Stimulated activated CD4-positive, alpha-beta T cell treated with anti-CD3 and anti-CD28 coated beads, Interleukin-1b, Interleukin-23, amount 100 ng/mL, for 1 hour (primary cell): ENCODE results near the gene ACTN1.

Source experiments
- DNase-seq, 2 donors: peaks; one replicate each; pipeline ENCODE4 v3.0.0-alpha.2; 2020; ENCODE audit warnings: low read depth in 2 of 2

Gene ACTN1

GRCh38 chr14:68891851-68892660 lies 87.0 kb downstream of the ACTN1 start:
- no peak for DNase-seq

- DNase-seq: no peak
These were observed 88.8 kb downstream of the ACTN1 start for GRCh38 chr14:68890173-68890931.

GRCh38 chr14:68888883-68889282 lies 90.2 kb downstream of the ACTN1 start:
- no peak for DNase-seq

GRCh38 chr14:68888025-68888850 lies 90.9 kb downstream of the ACTN1 start:
- DNase-seq: no peak

GRCh38 chr14:68886109-68886434 lies 93.0 kb downstream of the ACTN1 start:
- DNase-seq: no peak

GRCh38 chr14:68885226-68886108 lies 93.6 kb downstream of the ACTN1 start:
- DNase-seq: no peak

- no peak for DNase-seq
These were observed 94.8 kb downstream of the ACTN1 start for GRCh38 chr14:68884031-68885030.

GRCh38 chr14:68882235-68882634 lies 96.9 kb downstream of the ACTN1 start:
- DNase-seq: no peak

GRCh38 chr14:68881396-68881795 lies 97.7 kb downstream of the ACTN1 start:
- no peak for DNase-seq

- no peak for DNase-seq
These were observed 98.5 kb downstream of the ACTN1 start for GRCh38 chr14:68880581-68881105.

- no peak for DNase-seq
These were observed 99.1 kb downstream of the ACTN1 start for GRCh38 chr14:68879841-68880575.

- DNase-seq: no peak
These were observed 99.8 kb downstream of the ACTN1 start for GRCh38 chr14:68879321-68879781.

- DNase-seq: no peak
These were observed 100.2 kb downstream of the ACTN1 start for GRCh38 chr14:68878908-68879307.

- DNase-seq: no peak
These were observed 101.0 kb downstream of the ACTN1 start for GRCh38 chr14:68877993-68878575.

GRCh38 chr14:68876976-68877375 lies 102.1 kb downstream of the ACTN1 start:
- DNase-seq: no peak

- DNase-seq: no peak
These were observed 104.4 kb downstream of the ACTN1 start for GRCh38 chr14:68874746-68875155.

GRCh38 chr14:68873376-68873775 lies 105.7 kb downstream of the ACTN1 start:
- DNase-seq: no peak

- no peak for DNase-seq
These were observed 107.7 kb downstream of the ACTN1 start for GRCh38 chr14:68871392-68871791.
